HEK293T (cell line): ENCODE data around the gene IL24.

Experiments
- CTCF ChIA-PET: fragments of 350-600 bp; formaldehyde crosslinking; extraction: SDS; loops from one replicate; lab custom pipeline; 2021; ENCODE audit warnings: antibody characterized with exemption, inconsistent platforms; lab: Yijun Ruan, JAX
- POLR2A ChIA-PET: fragments of 350-600 bp; formaldehyde crosslinking; extraction: SDS; loops from one replicate; lab custom pipeline; 2020; ENCODE audit warnings: antibody characterized with exemption, inconsistent platforms; lab: Yijun Ruan, JAX
- DNase-seq: peaks from one replicate; pipeline ENCODE4 v3.0.0; 2012; ENCODE audit warnings: mixed read lengths; ENCODE audit errors: extremely low spot score
- ARNT ChIP-seq: fragments of 450-650 bp; IDR thresholded peaks from 2 replicates; pipeline ENCODE4 v1.6.1; 2017; ENCODE audit warnings: mild to moderate bottlenecking
- BHLHE40 ChIP-seq: fragments of 450-650 bp; IDR thresholded peaks from 2 replicates; pipeline ENCODE4 v1.6.1; 2016; ENCODE audit warnings: mild to moderate bottlenecking, moderate library complexity, borderline replicate concordance
- CTBP1 ChIP-seq: fragments of 450-650 bp; IDR thresholded peaks from 2 replicates; pipeline ENCODE4 v1.6.1; 2016; ENCODE audit warnings: borderline replicate concordance
- ELF4 ChIP-seq: fragments of 450-650 bp; IDR thresholded peaks from 2 replicates; pipeline ENCODE4 v1.6.1; 2017; ENCODE audit warnings: antibody characterized with exemption
- FOXA1 ChIP-seq: fragments of 450-650 bp; IDR thresholded peaks from 2 replicates; pipeline ENCODE4 v1.6.1; 2016; ENCODE audit warnings: mild to moderate bottlenecking
- FOXK2 ChIP-seq: fragments of 450-650 bp; IDR thresholded peaks from 2 replicates; pipeline ENCODE4 v1.6.1; 2016; ENCODE audit warnings: mild to moderate bottlenecking
- FOXM1 ChIP-seq: fragments of 450-650 bp; IDR thresholded peaks from 2 replicates; pipeline ENCODE4 v1.6.1; 2017; ENCODE audit warnings: mild to moderate bottlenecking, borderline replicate concordance
- HDGF ChIP-seq: fragments of 450-650 bp; IDR thresholded peaks from 2 replicates; pipeline ENCODE4 v1.6.1; 2017; ENCODE audit warnings: antibody characterized with exemption, borderline replicate concordance
- L3MBTL2 ChIP-seq: fragments of 450-650 bp; conservative IDR thresholded peaks from 2 replicates; pipeline ENCODE4 v1.6.1; 2016; ENCODE audit warnings: mild to moderate bottlenecking
- LEF1 ChIP-seq: fragments of 450-650 bp; IDR thresholded peaks from 2 replicates; pipeline ENCODE4 v1.6.1; 2017; ENCODE audit warnings: mild to moderate bottlenecking, borderline replicate concordance
- NFRKB ChIP-seq: fragments of 450-650 bp; IDR thresholded peaks from 2 replicates; pipeline ENCODE4 v1.6.1; 2016; ENCODE audit warnings: mild to moderate bottlenecking, moderate library complexity
- PKNOX1 ChIP-seq: fragments of 450-650 bp; IDR thresholded peaks from 2 replicates; pipeline ENCODE4 v1.6.1; 2016
- SP1 ChIP-seq: fragments of 450-650 bp; IDR thresholded peaks from 2 replicates; pipeline ENCODE4 v1.6.1; 2017
- SUZ12 ChIP-seq: fragments of 450-650 bp; IDR thresholded peaks from 2 replicates; pipeline ENCODE4 v1.6.1; 2016; ENCODE audit warnings: mild to moderate bottlenecking
- TARDBP ChIP-seq: fragments of 450-650 bp; IDR thresholded peaks from 2 replicates; pipeline ENCODE4 v1.6.1; 2016
- ZNF384 ChIP-seq: fragments of 450-650 bp; IDR thresholded peaks from 2 replicates; pipeline ENCODE4 v1.6.1; 2016

Gene IL24

GRCh38 chr1:206878456-206878855 lies 18.8 kb upstream of the IL24 start:
- CTCF ChIA-PET = interaction anchor here (0.9 kb wide), 1 partner anchor 30 kb away, joined by 3 read pairs; no protein-coding TSS in a partner anchor

GRCh38 chr1:206880314-206880713 lies 16.9 kb upstream of the IL24 start:
- CTCF ChIA-PET = no interaction called here
- POLR2A ChIA-PET = no interaction called here
- no peak for DNase-seq
- TF ChIP-seq SP1 = no peak
- no peak for TF ChIP-seq PKNOX1
- no peak for TF ChIP-seq NFRKB
- no peak for TF ChIP-seq FOXM1
- no peak for TF ChIP-seq FOXK2
- no peak for TF ChIP-seq CTBP1
- no peak for TF ChIP-seq HDGF
- TF ChIP-seq TARDBP = no peak

More at GRCh38 chr1:206878456-206878855, 18.8 kb upstream of the IL24 start:
- no peak for TF ChIP-seq TARDBP
- no peak for TF ChIP-seq ELF4
- no peak for TF ChIP-seq NFRKB
- no peak for DNase-seq
- POLR2A ChIA-PET = no interaction called here

GRCh38 chr1:206882555-206882954 lies 14.7 kb upstream of the IL24 start:
- ChIA-PET POLR2A (no interaction called here), CTCF (no interaction called here)
- TF ChIP-seq ZNF384 (no peak), FOXA1 (no peak), TARDBP (no peak), HDGF (no peak), SUZ12 (no peak), NFRKB (no peak), L3MBTL2 (no peak), ELF4 (no peak), LEF1 (no peak), BHLHE40 (no peak), SP1 (no peak), PKNOX1 (no peak), FOXK2 (no peak), FOXM1 (no peak), ARNT (no peak), CTBP1 (no peak)
- no peak for DNase-seq

- ChIA-PET CTCF (no interaction called here), POLR2A (no interaction called here)
- no peak for DNase-seq
- TF ChIP-seq TARDBP = no peak
These were observed 14.1 kb upstream of the IL24 start for GRCh38 chr1:206883160-206883559.

- ChIA-PET CTCF (interaction anchor here (1.6 kb wide), 1 partner anchor 19 kb away, joined by 4 read pairs; the partner anchor contains the start of gene IL20), POLR2A (no interaction called here)
- no peak for DNase-seq
- TF ChIP-seq CTBP1 (no peak), SP1 (no peak), NFRKB (no peak), ARNT (no peak), FOXA1 (no peak), PKNOX1 (no peak), FOXM1 (no peak), ZNF384 (no peak), LEF1 (no peak)
These were observed 13.4 kb upstream of the IL24 start for GRCh38 chr1:206883876-206884275.

GRCh38 chr1:206885341-206886060 lies 11.7 kb upstream of the IL24 start:
- CTCF ChIA-PET = interaction anchor here (1.6 kb wide), 1 partner anchor 20 kb away, joined by 4 read pairs; the partner anchor contains the start of gene IL20
- no peak for TF ChIP-seq HDGF
- TF ChIP-seq PKNOX1 = no peak
- no peak for TF ChIP-seq NFRKB
- no peak for TF ChIP-seq SUZ12
- no peak for TF ChIP-seq L3MBTL2
- TF ChIP-seq ELF4 = no peak
- no peak for TF ChIP-seq CTBP1
- TF ChIP-seq FOXK2 = no peak
- no peak for TF ChIP-seq BHLHE40
- no peak for TF ChIP-seq SP1
- TF ChIP-seq LEF1 = no peak
- TF ChIP-seq ARNT = no peak
- DNase-seq = no peak
- POLR2A ChIA-PET = no interaction called here
